OCI-LY7 (cell line): ENCODE data around the gene TSPOAP1. TPM values are rescaled to one million over a fixed set of nuclear protein-coding genes. Genes with fewer than 3 reads are reported as not detected.
A peak's percentile ranks its signal among the peaks of the same experiment; 100 is the strongest.

ENCODE experiments used
- BruUV-seq: library from RNA; stranded (reverse); fragments of 400-500 nt; replicated peaks from 2 replicates; lab custom pipeline; 2021; lab: Mats Ljungman, UMichigan
- CTCF ChIA-PET: fragments of 300-600 bp; sonication (Branson Sonifier 250); formaldehyde crosslinking; loops from one replicate; lab custom pipeline; 2022; ENCODE audit warnings: antibody characterized with exemption; ENCODE audit not compliant: unreplicated experiment; lab: Charles Lee
- POLR2A ChIA-PET: fragments of 300-600 bp; sonication (Branson Sonifier 250); formaldehyde crosslinking; loops from one replicate; lab custom pipeline; 2022; ENCODE audit warnings: antibody characterized with exemption; lab: Charles Lee
- DNase-seq: peaks from one replicate; pipeline ENCODE4 v3.0.0-alpha.2; 2015; ENCODE audit warnings: low spot score
- H2AFZ ChIP-seq: fragments of 200-600 bp; sonication (generic), shearing (Covaris generic); 2 replicates; pipeline ENCODE4 v1.6.1; 2014; ENCODE audit warnings: mild to moderate bottlenecking, antibody characterized with exemption, low read length, moderate library complexity
- H3K27ac ChIP-seq: fragments of 200-600 bp; sonication (generic); 2 replicates; pipeline ENCODE4 v1.5.1; 2014; ENCODE audit warnings: mixed run types, low read depth, mild to moderate bottlenecking, moderate library complexity, low read length, inconsistent platforms; ENCODE audit not compliant: poor library complexity, severe bottlenecking
- H3K36me3 ChIP-seq: fragments of 200-600 bp; sonication (generic); 2 replicates; pipeline ENCODE4 v1.6.1; 2014; ENCODE audit warnings: mild to moderate bottlenecking, antibody characterized with exemption, low read length, moderate library complexity, mixed read lengths; ENCODE audit not compliant: insufficient read depth
- H3K4me1 ChIP-seq: fragments of 200-600 bp; sonication (generic); 2 replicates; pipeline ENCODE4 v1.5.1; 2014; ENCODE audit warnings: mild to moderate bottlenecking, low read length; ENCODE audit not compliant: insufficient read depth, poor library complexity, severe bottlenecking
- H3K4me2 ChIP-seq: fragments of 200-600 bp; sonication (generic); 2 replicates; pipeline ENCODE4 v1.6.1; 2014; ENCODE audit warnings: mild to moderate bottlenecking, low read length
- H3K4me3 ChIP-seq: fragments of 200-600 bp; sonication (generic); 2 replicates; pipeline ENCODE4 v1.5.1; 2014; ENCODE audit warnings: mild to moderate bottlenecking, low read depth, low read length; ENCODE audit not compliant: poor library complexity, severe bottlenecking
- H3K79me2 ChIP-seq: fragments of 200-600 bp; sonication (generic); 2 replicates; pipeline ENCODE4 v1.6.1; 2016; ENCODE audit warnings: low read depth, mild to moderate bottlenecking, low read length, moderate library complexity, mixed read lengths; ENCODE audit not compliant: insufficient read depth
- H3K9me2 ChIP-seq: fragments of 200-600 bp; sonication (generic); 2 replicates; pipeline ENCODE4 v1.6.1; 2016; ENCODE audit warnings: mild to moderate bottlenecking, low read length, mixed read lengths; ENCODE audit not compliant: insufficient read depth
- H3K9me3 ChIP-seq: fragments of 200-600 bp; sonication (generic); 2 replicates; pipeline ENCODE4 v1.6.1; 2014; ENCODE audit warnings: mild to moderate bottlenecking, mixed run types, low read length, mixed read lengths
- H4K20me1 ChIP-seq: fragments of 200-600 bp; sonication (generic); 2 replicates; pipeline ENCODE4 v1.6.1; 2014; ENCODE audit warnings: mild to moderate bottlenecking, antibody characterized with exemption, low read length, moderate library complexity, mixed read lengths; ENCODE audit not compliant: insufficient read depth
- EZH2phosphoT487 ChIP-seq: fragments of 200-600 bp; sonication (generic); IDR thresholded peaks from 2 replicates; pipeline ENCODE4 v1.6.1; 2018; ENCODE audit warnings: low read depth, borderline replicate concordance, mild to moderate bottlenecking, mixed run types, antibody characterized with exemption, low read length, moderate library complexity, mixed read lengths
- intact Hi-C: fragments of 100-400 bp; cut with micrococcal nuclease; formaldehyde crosslinking; loops from one replicate; pipeline ENCODE4 v1.10.0; 2022; ENCODE audit not compliant: unreplicated experiment
- total RNA-seq, 2 experiments: library from RNA; depleted of rRNA in 1 of 2; stranded (reverse); fragments of >200 nt in 1 of 2; shearing (Covaris generic) in 1 of 2; gene quantifications; 2 replicates each; pipeline ENCODE4 v1.2.3, GENCODE V29; 2014 to 2022
- TF ChIP-seq, protein P1 (sequence below): fragments of 200-600 bp; sonication (generic); conservative IDR thresholded peaks from 2 replicates; pipeline ENCODE4 v1.5.1; 2014; ENCODE audit warnings: mild to moderate bottlenecking, antibody characterized with exemption, low read length, moderate library complexity, mixed read lengths

Gene TSPOAP1
- total RNA-seq, 2 experiments from 2014 or later: 24.0 to 50.6 TPM

DNA sequence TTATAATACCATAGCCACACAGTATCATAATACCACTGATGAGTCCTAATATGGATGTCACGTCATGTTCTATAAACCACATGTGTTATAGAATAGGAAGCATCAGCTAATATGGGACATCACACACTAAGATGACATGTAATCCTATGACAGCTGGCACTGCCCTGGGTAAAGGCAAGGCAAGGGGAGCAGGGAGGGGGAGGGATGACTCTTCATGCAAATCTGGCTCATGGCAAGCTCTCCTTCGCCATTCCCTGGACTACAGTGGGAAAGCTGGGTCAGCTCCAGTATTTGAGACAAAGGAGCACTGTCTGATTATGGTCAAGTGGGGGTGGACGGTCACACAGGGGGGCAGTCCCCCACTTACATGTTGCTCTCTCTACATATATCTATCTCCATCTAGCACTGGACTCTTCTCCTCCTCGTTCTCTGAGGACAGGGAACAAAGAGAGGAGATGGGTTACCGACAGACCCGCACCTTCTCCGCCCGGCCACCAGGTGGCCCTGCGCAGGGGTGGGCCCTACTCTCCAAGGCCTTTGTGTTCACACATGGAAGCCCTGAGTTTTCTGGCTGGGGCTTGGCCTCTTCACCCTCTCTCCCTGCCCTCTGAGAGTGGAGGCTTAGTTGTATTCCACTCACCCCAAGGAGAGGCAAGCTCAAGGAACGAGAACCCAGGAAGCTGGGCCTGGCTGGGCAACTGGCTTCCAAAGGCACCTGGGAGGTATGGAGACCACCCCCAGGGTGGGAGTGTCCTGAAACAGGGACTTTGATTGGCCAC lies 24.4 kb downstream of the TSPOAP1 start:
- H3K4me2 ChIP-seq: no peak overlapping the region
- no peaks in the 10 kb centered on the region for H3K79me2 ChIP-seq
- no peaks in the 10 kb centered on the region for H3K36me3 ChIP-seq
- H4K20me1 ChIP-seq: no peaks in the 10 kb centered on the region
- CTCF ChIA-PET: interaction anchor here (0.6 to 0.9 kb wide), 3 partner anchors 10 to 467 kb away, joined by 3 read pairs; no protein-coding TSS in a partner anchor
- intact Hi-C loops: loop anchor here (1.0 kb wide), 1 partner anchor 143 kb away; no protein-coding TSS in a partner anchor
- peak; percentile 66 for DNase-seq
- POLR2A ChIA-PET: interaction anchor here (0.9 to 1.0 kb wide), 2 partner anchors 10 to 103 kb away, joined by 3 to 5 read pairs; no protein-coding TSS in a partner anchor
- H3K4me3 ChIP-seq: no peak overlapping the region
- BruUV-seq: no TSS peak
- no peak overlapping the region for H2AFZ ChIP-seq
- H3K4me1 ChIP-seq: peaks cover 22% of the 10 kb centered on the region
- TF ChIP-seq, protein P1, sequence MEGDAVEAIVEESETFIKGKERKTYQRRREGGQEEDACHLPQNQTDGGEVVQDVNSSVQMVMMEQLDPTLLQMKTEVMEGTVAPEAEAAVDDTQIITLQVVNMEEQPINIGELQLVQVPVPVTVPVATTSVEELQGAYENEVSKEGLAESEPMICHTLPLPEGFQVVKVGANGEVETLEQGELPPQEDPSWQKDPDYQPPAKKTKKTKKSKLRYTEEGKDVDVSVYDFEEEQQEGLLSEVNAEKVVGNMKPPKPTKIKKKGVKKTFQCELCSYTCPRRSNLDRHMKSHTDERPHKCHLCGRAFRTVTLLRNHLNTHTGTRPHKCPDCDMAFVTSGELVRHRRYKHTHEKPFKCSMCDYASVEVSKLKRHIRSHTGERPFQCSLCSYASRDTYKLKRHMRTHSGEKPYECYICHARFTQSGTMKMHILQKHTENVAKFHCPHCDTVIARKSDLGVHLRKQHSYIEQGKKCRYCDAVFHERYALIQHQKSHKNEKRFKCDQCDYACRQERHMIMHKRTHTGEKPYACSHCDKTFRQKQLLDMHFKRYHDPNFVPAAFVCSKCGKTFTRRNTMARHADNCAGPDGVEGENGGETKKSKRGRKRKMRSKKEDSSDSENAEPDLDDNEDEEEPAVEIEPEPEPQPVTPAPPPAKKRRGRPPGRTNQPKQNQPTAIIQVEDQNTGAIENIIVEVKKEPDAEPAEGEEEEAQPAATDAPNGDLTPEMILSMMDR: peak; percentile 90
- TF ChIP-seq EZH2phosphoT487: no peak
- H3K9me2 ChIP-seq: no peaks in the 10 kb centered on the region
- H3K9me3 ChIP-seq: no peaks in the 10 kb centered on the region
- H3K27ac ChIP-seq: no peak overlapping the region

DNA sequence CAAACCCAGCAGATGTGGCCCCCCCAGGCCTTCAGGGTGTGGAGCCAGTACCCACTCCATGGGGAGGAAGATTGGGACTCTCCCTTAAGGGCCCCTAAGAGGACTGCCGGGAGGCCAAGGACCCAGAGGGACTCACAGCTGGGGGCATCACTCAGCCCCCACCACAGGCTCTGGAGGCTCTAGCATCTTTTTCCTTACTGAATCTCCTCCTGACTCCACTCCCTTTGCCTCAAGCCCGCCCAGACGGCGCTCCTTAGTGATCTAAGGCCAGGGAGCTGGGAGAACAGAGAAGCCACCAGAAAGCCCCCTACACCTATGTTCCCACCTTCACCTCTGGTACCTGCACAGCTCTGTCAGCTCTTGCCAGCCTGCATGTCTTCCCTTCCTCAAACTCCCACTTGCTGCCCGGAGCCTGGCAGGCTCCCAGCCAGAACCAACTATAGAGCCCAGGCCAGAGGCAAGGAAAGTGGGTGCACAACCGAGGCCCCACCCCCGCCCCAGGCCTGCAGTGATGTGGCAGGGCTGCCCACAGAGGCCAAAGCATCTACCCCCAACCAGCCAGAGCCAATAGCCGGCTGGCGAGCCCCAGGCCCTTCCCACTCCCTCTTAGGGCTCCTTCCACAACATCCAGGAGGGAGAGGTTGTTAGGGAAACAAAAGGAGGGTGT lies 25.5 kb downstream of the TSPOAP1 start:
- H3K36me3 ChIP-seq: no peaks in the 10 kb centered on the region
- BruUV-seq: no TSS peak
- no peaks in the 10 kb centered on the region for H3K79me2 ChIP-seq
- CTCF ChIA-PET: no interaction called here
- H3K27ac ChIP-seq: no peak overlapping the region
- no peak overlapping the region for H2AFZ ChIP-seq
- H3K4me3 ChIP-seq: no peak overlapping the region
- H4K20me1 ChIP-seq: no peaks in the 10 kb centered on the region
- H3K4me1 ChIP-seq: peaks cover 22% of the 10 kb centered on the region
- no peaks in the 10 kb centered on the region for H3K9me2 ChIP-seq
- DNase-seq: no peak
- intact Hi-C loops: no loop called here
- H3K9me3 ChIP-seq: no peaks in the 10 kb centered on the region
- POLR2A ChIA-PET: interaction anchor here (0.6 kb wide), 1 partner anchor 47 kb away, joined by 3 read pairs; no protein-coding TSS in a partner anchor
- no peak for TF ChIP-seq EZH2phosphoT487
- TF ChIP-seq, protein P1: no peak
- peak overlapping the region; percentile 41 for H3K4me2 ChIP-seq
